Inferior parietal cortex (tissue), 1 donor: ENCODE results near the gene OXGR1.
A peak's percentile ranks its signal among the peaks of the same experiment; 100 is the strongest.
"Not testable (repeated sequence)": the region's sequence is repeated elsewhere in the genome, so short reads cannot be mapped to it uniquely, and the experiment has no call there.

Experiments used
- DNase-seq: peaks from one replicate; pipeline ENCODE4 v3.0.0-alpha.2; 2016; ENCODE audit errors: extremely low spot score

OXGR1 gene

GRCh38 chr13:96994017-96994857 lies at the start of gene OXGR1:
TSS of gene OXGR1 (minus strand) at chr13:96994476. CDS start at chr13:96987759, 6,717 bp downstream.
- no peak for DNase-seq

- peak; percentile 31 for DNase-seq
These were observed 49.0 kb upstream of the OXGR1 start for GRCh38 chr13:97043302-97043701.

- peak; percentile 44 for DNase-seq
These were observed 36.6 kb upstream of the OXGR1 start for GRCh38 chr13:97030705-97031452.

GRCh38 chr13:97028441-97029299 lies 34.4 kb upstream of the OXGR1 start:
- DNase-seq = peak; percentile 93

GRCh38 chr13:97027162-97027554 lies 32.9 kb upstream of the OXGR1 start:
- no peak for DNase-seq

- DNase-seq = no peak
These were observed 32.4 kb upstream of the OXGR1 start for GRCh38 chr13:97026531-97027161.

- not testable (repeated sequence) for DNase-seq
These were observed 29.5 kb upstream of the OXGR1 start for GRCh38 chr13:97023812-97024211.

GRCh38 chr13:97023117-97023516 lies 28.8 kb upstream of the OXGR1 start:
- DNase-seq = no peak

GRCh38 chr13:97021241-97021640 lies 27.0 kb upstream of the OXGR1 start:
- DNase-seq = no peak

GRCh38 chr13:97020689-97021240 lies 26.5 kb upstream of the OXGR1 start:
- DNase-seq = no peak

- no peak for DNase-seq
These were observed 25.9 kb upstream of the OXGR1 start for GRCh38 chr13:97020194-97020593.

GRCh38 chr13:97019236-97019635 lies 25.0 kb upstream of the OXGR1 start:
- no peak for DNase-seq

GRCh38 chr13:97018029-97018819 lies 23.9 kb upstream of the OXGR1 start:
- DNase-seq = peak; percentile 87

- DNase-seq = no peak
These were observed 23.0 kb upstream of the OXGR1 start for GRCh38 chr13:97017322-97017721.

GRCh38 chr13:97015661-97016350 lies 21.5 kb upstream of the OXGR1 start:
- DNase-seq = no peak

- DNase-seq = no peak
These were observed 18.2 kb upstream of the OXGR1 start for GRCh38 chr13:97012251-97013048.

- DNase-seq = no peak
These were observed 17.3 kb upstream of the OXGR1 start for GRCh38 chr13:97011446-97012131.

- DNase-seq = no peak
These were observed 14.4 kb upstream of the OXGR1 start for GRCh38 chr13:97008643-97009042.
